Smooth muscle cell (in vitro differentiated cells): ENCODE results near the gene MAGI1. TPM values are rescaled to one million over a fixed set of nuclear protein-coding genes. Genes with fewer than 3 reads are reported as not detected.

Source experiments
- DNase-seq: peaks from one replicate; lab custom pipeline; 2025; ENCODE audit not compliant: unreplicated experiment; lab: John Stamatoyannopoulos, UW
- H2AFZ ChIP-seq: fragments of 200-600 bp; sonication (generic); 2 replicates; pipeline ENCODE4 v1.6.0; 2016; ENCODE audit warnings: antibody characterized with exemption, low read depth, mild to moderate bottlenecking
- H3F3A ChIP-seq: fragments of 200-600 bp; sonication (generic); 2 replicates; pipeline ENCODE4 v1.6.0; 2017; ENCODE audit warnings: antibody characterized with exemption, low read depth
- H3K27ac ChIP-seq: fragments of 200-600 bp; sonication (generic); 2 replicates; pipeline ENCODE4 v1.5.1; 2016; ENCODE audit warnings: low read depth, mild to moderate bottlenecking
- H3K27me3 ChIP-seq: fragments of 200-600 bp; sonication (generic); 2 replicates; pipeline ENCODE4 v1.6.1; 2016; ENCODE audit warnings: low read depth, mild to moderate bottlenecking
- H3K36me3 ChIP-seq: fragments of 200-600 bp; sonication (generic); 2 replicates; pipeline ENCODE4 v1.5.1; 2016; ENCODE audit warnings: low read depth
- H3K4me1 ChIP-seq: fragments of 200-600 bp; sonication (generic); 2 replicates; pipeline ENCODE4 v1.5.1; 2016; ENCODE audit warnings: low read depth
- H3K4me2 ChIP-seq: fragments of 200-600 bp; sonication (generic); 2 replicates; pipeline ENCODE4 v1.6.0; 2016; ENCODE audit warnings: mild to moderate bottlenecking
- H3K4me3 ChIP-seq: fragments of 200-600 bp; sonication (generic); 2 replicates; pipeline ENCODE4 v1.5.1; 2016; ENCODE audit warnings: mild to moderate bottlenecking
- H3K79me2 ChIP-seq: fragments of 200-600 bp; sonication (generic); 2 replicates; pipeline ENCODE4 v1.6.0; 2016; ENCODE audit warnings: low read depth, mild to moderate bottlenecking
- H3K9ac ChIP-seq: fragments of 200-600 bp; sonication (generic); 2 replicates; pipeline ENCODE4 v1.6.0; 2016; ENCODE audit warnings: low read depth
- H3K9me3 ChIP-seq: fragments of 200-600 bp; sonication (generic); replicated peaks from 2 replicates; pipeline ENCODE4 v1.5.1; 2016; ENCODE audit warnings: low read depth
- H4K20me1 ChIP-seq: fragments of 200-600 bp; sonication (generic); 2 replicates; pipeline ENCODE4 v1.6.0; 2016; ENCODE audit warnings: low read depth
- WGBS: methylation state at CpG from one replicate; pipeline ENCODE4 v1.1.7; 2016; ENCODE audit warnings: low lambda C conversion rate; 5-methylcytosine and 5-hydroxymethylcytosine counted together
- polyA plus RNA-seq: library from polyadenylated mRNA; unstranded; fragments of >200 nt; fragmentation: Nextera tagmentation; extraction: Ambion mirVana; gene quantifications from 2 replicates; pipeline ENCODE4 v1.2.1, GENCODE V29; 2016
- total RNA-seq: library from RNA; depleted of rRNA; stranded (reverse); fragments of >200 nt; gene quantifications from 2 replicates; pipeline ENCODE4 v1.2.3, GENCODE V29; 2014
- TF ChIP-seq, protein P1 (sequence below): fragments of 200-600 bp; sonication (generic); IDR thresholded peaks from 2 replicates; pipeline ENCODE4 v1.5.1; 2017; ENCODE audit warnings: borderline replicate concordance, mild to moderate bottlenecking, antibody characterized with exemption; ENCODE audit not compliant: insufficient read depth, poor library complexity, severe bottlenecking

MAGI1 gene
- total and polyA plus RNA-seq, 2 experiments from 2014 or later: 9.9 to 23.3 TPM

DNA sequence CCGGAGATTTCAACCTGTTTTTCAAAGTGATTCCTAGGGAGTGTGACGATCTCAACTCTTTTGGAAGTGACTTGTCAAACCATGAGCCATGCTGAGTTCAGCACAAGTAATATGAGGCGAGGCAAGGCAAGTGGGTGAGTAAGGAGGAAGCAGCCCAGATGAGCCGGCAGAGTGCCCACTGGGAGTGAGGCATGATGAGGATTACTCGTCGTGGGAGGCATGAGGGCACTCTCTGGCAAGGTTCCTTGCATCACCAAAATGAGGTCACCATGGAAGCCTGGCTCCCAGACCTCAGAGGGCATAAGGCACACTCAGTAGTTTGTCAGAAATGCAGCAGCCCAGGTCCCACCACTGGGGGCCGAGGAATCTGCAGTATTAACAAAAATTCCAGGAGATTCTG is 636.1 kb downstream of the MAGI1 start:
- Histone ChIP-seq H3K79me2 (no peaks in the 10 kb centered on the region), H3K4me1 (peaks cover 44% of the 10 kb centered on the region), H2AFZ (no peak overlapping the region), H3K9me3 (no peaks in the 10 kb centered on the region), H3K27ac (no peak overlapping the region), H3K27me3 (no peaks in the 10 kb centered on the region), H3K9ac (no peak overlapping the region), H3K4me3 (no peak overlapping the region), H4K20me1 (peaks cover 32% of the 10 kb centered on the region), H3K4me2 (no peak overlapping the region), H3K36me3 (no peaks in the 10 kb centered on the region), H3F3A (no peaks in the 10 kb centered on the region)
- WGBS: 56% methylated on average over 7 of the region's 7 CpGs
- TF ChIP-seq, protein P1, sequence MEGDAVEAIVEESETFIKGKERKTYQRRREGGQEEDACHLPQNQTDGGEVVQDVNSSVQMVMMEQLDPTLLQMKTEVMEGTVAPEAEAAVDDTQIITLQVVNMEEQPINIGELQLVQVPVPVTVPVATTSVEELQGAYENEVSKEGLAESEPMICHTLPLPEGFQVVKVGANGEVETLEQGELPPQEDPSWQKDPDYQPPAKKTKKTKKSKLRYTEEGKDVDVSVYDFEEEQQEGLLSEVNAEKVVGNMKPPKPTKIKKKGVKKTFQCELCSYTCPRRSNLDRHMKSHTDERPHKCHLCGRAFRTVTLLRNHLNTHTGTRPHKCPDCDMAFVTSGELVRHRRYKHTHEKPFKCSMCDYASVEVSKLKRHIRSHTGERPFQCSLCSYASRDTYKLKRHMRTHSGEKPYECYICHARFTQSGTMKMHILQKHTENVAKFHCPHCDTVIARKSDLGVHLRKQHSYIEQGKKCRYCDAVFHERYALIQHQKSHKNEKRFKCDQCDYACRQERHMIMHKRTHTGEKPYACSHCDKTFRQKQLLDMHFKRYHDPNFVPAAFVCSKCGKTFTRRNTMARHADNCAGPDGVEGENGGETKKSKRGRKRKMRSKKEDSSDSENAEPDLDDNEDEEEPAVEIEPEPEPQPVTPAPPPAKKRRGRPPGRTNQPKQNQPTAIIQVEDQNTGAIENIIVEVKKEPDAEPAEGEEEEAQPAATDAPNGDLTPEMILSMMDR: no peak
- no peak for DNase-seq

DNA sequence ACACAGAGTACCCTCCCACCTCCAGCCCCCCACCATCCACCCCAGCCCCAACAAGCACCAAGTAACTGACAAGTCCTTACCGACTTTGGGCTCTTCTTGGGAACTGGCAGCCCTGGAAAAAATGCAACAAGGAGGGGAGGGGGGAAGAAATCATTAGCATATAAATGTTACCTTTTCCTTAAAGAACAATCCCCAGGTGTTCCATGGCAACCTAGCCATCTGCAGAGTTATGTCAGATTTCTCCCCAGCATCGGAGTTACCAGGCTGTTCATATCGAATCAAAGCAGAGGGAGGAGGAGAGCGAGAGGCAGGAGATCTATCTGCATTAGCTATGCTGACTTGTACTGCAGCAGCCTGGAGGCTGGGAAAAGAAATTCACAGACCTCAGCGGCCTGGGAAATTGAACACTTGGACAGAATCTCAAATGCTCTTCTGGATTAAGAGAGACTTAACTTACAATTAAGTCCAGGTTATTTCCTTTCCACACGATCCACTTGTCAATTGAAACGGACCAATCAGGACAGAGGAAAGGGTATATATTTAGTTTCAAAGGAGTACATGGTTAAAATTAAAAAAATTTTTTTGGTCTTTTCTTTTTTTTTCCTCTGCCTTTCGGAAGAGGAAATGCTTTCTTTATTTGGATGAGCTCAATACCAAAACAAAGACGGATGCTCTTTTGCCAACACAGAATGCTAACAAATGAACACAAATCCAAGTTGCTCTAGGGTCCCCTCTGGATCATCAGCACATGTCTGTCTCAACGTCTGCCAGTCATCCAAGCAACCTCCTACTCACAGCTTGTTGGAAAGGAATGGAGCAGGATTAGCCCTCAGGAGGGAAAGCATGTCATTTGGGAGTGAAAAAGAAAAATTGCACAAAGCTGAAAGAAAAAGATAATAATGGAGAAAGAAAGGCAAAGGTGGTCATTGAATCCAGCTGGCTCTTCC is 637.1 kb downstream of the MAGI1 start:
- Histone ChIP-seq H3F3A (no peaks in the 10 kb centered on the region), H2AFZ (no peak overlapping the region), H3K9ac (no peak overlapping the region), H3K36me3 (no peaks in the 10 kb centered on the region), H3K4me1 (peaks cover 44% of the 10 kb centered on the region), H3K27ac (no peak overlapping the region), H3K27me3 (no peaks in the 10 kb centered on the region), H3K79me2 (no peaks in the 10 kb centered on the region), H4K20me1 (peaks cover 32% of the 10 kb centered on the region), H3K4me2 (no peak overlapping the region), H3K4me3 (no peak overlapping the region), H3K9me3 (no peaks in the 10 kb centered on the region)
- no peak for DNase-seq
- 38% methylated on average over 10 of the region's 10 CpGs for WGBS
- TF ChIP-seq, protein P1: no peak

DNA sequence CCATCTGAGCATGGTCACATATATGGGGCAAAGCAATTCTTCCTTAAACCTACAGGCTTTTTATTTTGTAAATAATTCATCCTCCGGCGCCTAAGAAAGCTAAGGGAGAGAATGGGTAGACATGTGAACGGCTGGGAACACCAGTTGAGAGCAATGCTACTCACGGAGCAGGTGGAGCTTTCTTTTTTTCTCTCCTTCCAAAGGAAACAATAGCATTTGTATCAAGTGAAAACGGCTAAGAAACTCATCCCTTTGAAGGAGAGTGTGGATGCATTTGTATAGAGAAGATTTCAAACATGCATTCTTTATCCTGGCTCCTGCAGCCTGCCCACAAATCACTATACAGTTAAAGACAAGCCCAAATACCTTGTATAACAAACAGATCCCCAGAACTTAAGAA is 637.8 kb downstream of the MAGI1 start:
- no peak overlapping the region for H2AFZ ChIP-seq
- no peak overlapping the region for H3K27ac ChIP-seq
- peaks cover 32% of the 10 kb centered on the region for H4K20me1 ChIP-seq
- WGBS: 54% methylated on average over 5 of the region's 5 CpGs
- H3K4me1 ChIP-seq: peaks cover 44% of the 10 kb centered on the region
- H3K4me2 ChIP-seq: no peak overlapping the region
- TF ChIP-seq, protein P1: no peak
- no peaks in the 10 kb centered on the region for H3K36me3 ChIP-seq
- H3K9ac ChIP-seq: no peak overlapping the region
- DNase-seq: no peak
- no peaks in the 10 kb centered on the region for H3F3A ChIP-seq
- no peaks in the 10 kb centered on the region for H3K79me2 ChIP-seq
- H3K9me3 ChIP-seq: no peaks in the 10 kb centered on the region
- H3K4me3 ChIP-seq: no peak overlapping the region
- no peaks in the 10 kb centered on the region for H3K27me3 ChIP-seq
